HepG2 (cell line): ENCODE measurements around the gene ATP9B. TPM values are rescaled to one million over a fixed set of nuclear protein-coding genes. Genes with fewer than 3 reads are reported as not detected.
A peak's percentile ranks its signal among the peaks of the same experiment; 100 is the strongest.

Experiments used
- ATAC-seq: fragments of 200-7000 bp; cut with Tn5 transposase; 3 replicates; pipeline ENCODE4 v1.9.1; 2020; ENCODE audit warnings: mild to moderate bottlenecking, moderate library complexity
- BruUV-seq: library from RNA; stranded (reverse); fragments of 400-500 nt; replicated peaks from 2 replicates; lab custom pipeline; 2021; lab: Mats Ljungman, UMichigan
- CTCF ChIA-PET: fragments of 300-600 bp; formaldehyde crosslinking; extraction: SDS; loops from one replicate; lab custom pipeline; 2021; ENCODE audit warnings: low total read pairs, inconsistent platforms, low intra/inter-chr PET ratio; lab: Yijun Ruan, JAX
- POLR2A ChIA-PET: fragments of 350-600 bp; sonication (Branson Sonifier 250); formaldehyde crosslinking; loops from one replicate; lab custom pipeline; 2020; ENCODE audit warnings: antibody characterized with exemption, inconsistent platforms; lab: Yijun Ruan, JAX
- DNase-seq: peaks from one replicate; pipeline ENCODE4 v3.0.0-alpha.2; 2015; ENCODE audit warnings: low spot score
- FAIRE-seq: peaks from 3 replicates; lab custom pipeline; 2011; peaks lifted over from hg19 to GRCh38; lab: Jason Lieb, UNC
- H2AFZ ChIP-seq: one replicate; pipeline ENCODE4 v1.6.1; 2011; ENCODE audit warnings: low read length, inconsistent platforms
- H3K27ac ChIP-seq: fragments of 300-600 bp; 3 replicates; pipeline ENCODE4 v1.8.0; 2011; ENCODE audit warnings: mixed run types, mild to moderate bottlenecking, mixed read lengths, low read length, inconsistent platforms; ENCODE audit not compliant: insufficient read depth; ENCODE audit errors: extremely low read length
- H3K27me3 ChIP-seq, 2 experiments: fragments of 200-600 bp in 1 of 2; 2 replicates in 1 of 2; 3 replicates in 1 of 2; pipeline versions ENCODE4 v1.6.0 to v1.8.0; 2011; ENCODE audit warnings: low read length in 2 of 2, mild to moderate bottlenecking in 2 of 2, moderate library complexity in 2 of 2, inconsistent platforms in 1 of 2; ENCODE audit not compliant: insufficient read depth in 2 of 2, control insufficient read depth in 1 of 2
- H3K36me3 ChIP-seq, 2 experiments: fragments of 200-600 bp in 1 of 2; replicated peaks in 1 of 2; 2 replicates in 1 of 2; 3 replicates in 1 of 2; pipeline versions ENCODE4 v1.5.1 to v1.8.0; 2011; ENCODE audit warnings: low read length in 2 of 2, inconsistent platforms in 1 of 2; ENCODE audit not compliant: insufficient read depth in 2 of 2, control insufficient read depth in 1 of 2
- H3K4me1 ChIP-seq: 2 replicates; pipeline ENCODE4 v1.5.1; 2012; ENCODE audit warnings: low read length, inconsistent platforms; ENCODE audit not compliant: insufficient read depth
- H3K4me2 ChIP-seq: 2 replicates; pipeline ENCODE4 v1.6.0; 2011; ENCODE audit warnings: low read depth, low read length, inconsistent platforms
- H3K4me3 ChIP-seq, 3 experiments: fragments of 200-600 bp in 1 of 3; sonication (generic), shearing (Covaris generic) in 1 of 3; replicated peaks in 1 of 3; 2 replicates each; pipeline ENCODE4 v1.5.1; 2011 to 2016; ENCODE audit warnings: low read length in 3 of 3, inconsistent platforms in 2 of 3, low read depth in 2 of 3, mild to moderate bottlenecking in 2 of 3, control low read depth in 1 of 3, mixed read lengths in 1 of 3; ENCODE audit not compliant: insufficient read depth in 1 of 3
- H3K79me2 ChIP-seq: one replicate; pipeline ENCODE4 v1.6.1; 2011; ENCODE audit warnings: low read length, inconsistent platforms; ENCODE audit not compliant: insufficient read depth
- H3K9ac ChIP-seq: 2 replicates; pipeline ENCODE4 v1.6.0; 2011; ENCODE audit warnings: mild to moderate bottlenecking, low read depth, low read length, inconsistent platforms; ENCODE audit not compliant: insufficient read depth
- H3K9me3 ChIP-seq: 2 replicates; pipeline ENCODE4 v1.5.1; 2012; ENCODE audit warnings: mild to moderate bottlenecking, low read length
- H4K20me1 ChIP-seq: 2 replicates; pipeline ENCODE4 v1.6.0; 2011; ENCODE audit warnings: inconsistent platforms, mild to moderate bottlenecking, low read length, moderate library complexity; ENCODE audit not compliant: insufficient read depth
- CEBPB ChIP-seq: IDR thresholded peaks from 2 replicates; pipeline ENCODE4 v1.6.1; 2011; ENCODE audit warnings: low read depth, low read length, improper control_type of control experiment, borderline replicate concordance
- CEBPG ChIP-seq: IDR thresholded peaks from 2 replicates; pipeline ENCODE4 v1.6.1; 2016
- ELF1 ChIP-seq: sonication (generic); formaldehyde crosslinking; IDR thresholded peaks from 2 replicates; pipeline ENCODE4 v1.4.0; 2020; ENCODE audit warnings: missing genetic modification reagents
- PITX1 ChIP-seq: sonication (generic); formaldehyde crosslinking; IDR thresholded peaks from 2 replicates; pipeline ENCODE4 v1.5.1; 2020; ENCODE audit warnings: mild to moderate bottlenecking, missing genetic modification reagents
- RFX5 ChIP-seq: IDR thresholded peaks from 2 replicates; pipeline ENCODE4 v1.6.1; 2011; ENCODE audit warnings: low read depth, low read length, improper control_type of control experiment
- SKI ChIP-seq: fragments of 450-650 bp; IDR thresholded peaks from one replicate; pipeline ENCODE4 v1.6.1; 2018; ENCODE audit warnings: mild to moderate bottlenecking; ENCODE audit not compliant: partially characterized antibody
- SOX13 ChIP-seq, 3 experiments: fragments of 450-650 bp in 1 of 3; sonication (generic) in 1 of 3; formaldehyde crosslinking in 1 of 3; IDR thresholded peaks in 2 of 3; conservative IDR thresholded peaks in 1 of 3; 2 replicates each; pipeline versions ENCODE4 v1.5.0 to v1.6.1; 2016 to 2020; ENCODE audit warnings: antibody characterized with exemption in 1 of 3, mild to moderate bottlenecking in 1 of 3, missing compliant biosample characterization in 1 of 3, missing genetic modification reagents in 1 of 3, moderate library complexity in 1 of 3
- SOX5 ChIP-seq: IDR thresholded peaks from 2 replicates; pipeline ENCODE4 v1.6.1; 2016; ENCODE audit warnings: borderline replicate concordance
- SOX6 ChIP-seq, 2 experiments: fragments of 450-650 bp in 1 of 2; sonication (generic) in 1 of 2; formaldehyde crosslinking in 1 of 2; IDR thresholded peaks; 2 replicates each; pipeline versions ENCODE4 v1.4.0 to v1.6.1; 2017 to 2020; ENCODE audit warnings: antibody characterized with exemption in 1 of 2, mild to moderate bottlenecking in 1 of 2, missing genetic modification reagents in 1 of 2
- ZNF10 ChIP-seq: sonication (generic); formaldehyde crosslinking; IDR thresholded peaks from 2 replicates; pipeline ENCODE4 v1.4.0; 2020; ENCODE audit warnings: mild to moderate bottlenecking, low read depth, missing genetic modification reagents, borderline replicate concordance
- WGBS: methylation state at CpG from one replicate; pipeline ENCODE4 v1.1.6; 2017; ENCODE audit warnings: low lambda C conversion rate; 5-methylcytosine and 5-hydroxymethylcytosine counted together
- in situ Hi-C: cut with HindIII; loops from 2 replicates; pipeline ENCODE4 v1.10.0; 2017; ENCODE audit warnings: low pct_unique_long_range_greater_than_20kb; ENCODE audit not compliant: extremely low pct_ligation_motif_present
- intact Hi-C: fragments of 100-400 bp; cut with micrococcal nuclease; formaldehyde crosslinking; loops from one replicate; pipeline ENCODE4 v1.10.0; 2022; ENCODE audit not compliant: unreplicated experiment
- polyA plus RNA-seq, 8 experiments: library from polyadenylated mRNA; depleted of rRNA in 3 of 8; stranded (reverse) in 7 of 8; unstranded in 1 of 8; fragments of >200 nt; fragmentation: Illumina TruSeq in 4 of 8; extraction: Trizol in 4 of 8; gene quantifications; 2 replicates each; pipeline versions ENCODE4 v1.2.1 to v1.2.3, GENCODE V29; 2011 to 2016; ENCODE audit warnings: low read depth in 4 of 8, missing spikeins in 1 of 8, mixed read lengths in 1 of 8; ENCODE audit not compliant: insufficient read depth in 1 of 8
- total RNA-seq, 5 experiments: library from RNA; depleted of rRNA; stranded (reverse); fragments of >200 nt; fragmentation: Illumina TruSeq; extraction: Trizol; gene quantifications; 2 replicates each; pipeline ENCODE4 v1.2.3, GENCODE V29; 2016; ENCODE audit warnings: low read depth in 1 of 5
- TF ChIP-seq, protein P1 (sequence below): sonication (generic); formaldehyde crosslinking; IDR thresholded peaks from 2 replicates; pipeline ENCODE4 v1.4.0; 2020; ENCODE audit warnings: mild to moderate bottlenecking, missing genetic modification reagents

Gene ATP9B
- total and polyA plus RNA-seq, 2 of the 13 experiments (the other 11 are each of a cell fraction or from before 2014, with no cell fraction given) = 10.8 to 11.3 TPM

DNA sequence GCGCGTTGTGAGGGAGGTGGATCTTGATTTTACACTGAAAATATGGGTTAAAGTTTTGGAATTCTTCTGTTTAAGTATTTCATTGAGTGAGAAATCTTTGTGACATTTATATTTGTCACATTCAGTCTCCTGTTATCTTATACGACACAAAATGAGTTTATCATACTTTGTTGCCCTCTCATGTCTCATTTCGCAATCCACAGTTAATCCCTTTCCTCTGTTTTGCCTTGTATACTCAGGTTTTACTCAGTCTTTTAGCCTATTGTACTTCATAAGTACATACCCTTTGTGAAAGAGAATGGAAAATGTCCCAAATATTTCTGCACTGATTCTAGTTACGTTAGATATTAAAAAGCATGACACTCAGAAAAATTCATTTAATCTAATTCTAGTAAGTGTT lies 142.7 kb downstream of the ATP9B start:
- TF ChIP-seq ELF1 (CRISPR knock-in tag) = no peak
- peak; percentile 94 for TF ChIP-seq CEBPB
- TF ChIP-seq SOX5 (CRISPR knock-in tag) = peak; percentile 67; the same call in 1 of the 2 replicates
- no peak for TF ChIP-seq SKI
- TF ChIP-seq ZNF10 (CRISPR knock-in tag) = no peak
- TF ChIP-seq, protein P1, sequence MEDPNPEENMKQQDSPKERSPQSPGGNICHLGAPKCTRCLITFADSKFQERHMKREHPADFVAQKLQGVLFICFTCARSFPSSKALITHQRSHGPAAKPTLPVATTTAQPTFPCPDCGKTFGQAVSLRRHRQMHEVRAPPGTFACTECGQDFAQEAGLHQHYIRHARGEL = no peak
- TF ChIP-seq SOX6 (IDR thresholded peaks at IDR 0.05) = no peak
- peak; percentile 66; the same call in 1 of the 2 replicates for TF ChIP-seq SOX6 (CRISPR knock-in tag; IDR thresholded peaks at IDR 0.05)
- peak; percentile 20; the same call in 1 of the 2 replicates for TF ChIP-seq SOX13 (IDR thresholded peaks at IDR 0.05)
- TF ChIP-seq SOX13 (CRISPR knock-in tag; conservative IDR thresholded peaks at IDR 0.05 in 1 of 2, IDR thresholded peaks at IDR 0.05 in 1 of 2) = peak in 1 of 2 experiments; percentile 90; a peak in 2 of 4 replicates
- no peak for TF ChIP-seq RFX5
- TF ChIP-seq PITX1 = peak; percentile 64; the same call in 1 of the 2 replicates
- peak; percentile 83 for TF ChIP-seq CEBPG (CRISPR knock-in tag)
- Histone ChIP-seq H3K4me1 (peaks cover 18% of the 10 kb centered on the region), H3K79me2 (no peaks in the 10 kb centered on the region), H3K9ac (no peak overlapping the region), H3K9me3 (no peaks in the 10 kb centered on the region), H3K36me3 (peaks cover 0 to 7% of the 10 kb centered on the region in 2 experiments; a peak in 2 of 5 replicates), H2AFZ (no peak overlapping the region), H3K4me3 (no peak overlapping the region), H4K20me1 (no peaks in the 10 kb centered on the region), H3K4me2 (no peak overlapping the region), H3K27ac (no peak overlapping the region), H3K27me3 (no peaks in the 10 kb centered on the region)
- in situ Hi-C loops (no loop called here), intact Hi-C loops (no loop called here)
- ATAC-seq (no peak), FAIRE-seq (peak; percentile 18), DNase-seq (peak; percentile 27)
- BruUV-seq = no TSS peak
- ChIA-PET POLR2A (no interaction called here), CTCF (no interaction called here)
- 81% methylated on average over 5 of the region's 5 CpGs for WGBS
